ENCODE results near the gene APBB1IP. TPM values are rescaled to one million over a fixed set of nuclear protein-coding genes. Genes with fewer than 3 reads are reported as not detected.
"Not testable (repeated sequence)": the region's sequence is repeated elsewhere in the genome, so short reads cannot be mapped to it uniquely, and the experiment has no call there.

The APBB1IP gene
- total RNA-seq, 4 donors from 2014 or later: 6.1 to 9.3 (median 7.9) TPM

- no peak for DNase-seq (ENCODE audit: low spot score in 2 of 2)
- Histone ChIP-seq H3K27me3 (no peaks in the 10 kb centered on the region), H3K9me3 (no peaks in the 10 kb centered on the region), H3K4me1 (no peaks in the 10 kb centered on the region), H3K27ac (no peak overlapping the region), H3K4me3 (no peak overlapping the region), H3K36me3 (no peaks in the 10 kb centered on the region)
- TF ChIP-seq EP300 (IDR thresholded peaks at IDR 0.05) (no peak), POLR2A (IDR thresholded peaks at IDR 0.05) (no peak)
- TF ChIP-seq, protein P1, sequence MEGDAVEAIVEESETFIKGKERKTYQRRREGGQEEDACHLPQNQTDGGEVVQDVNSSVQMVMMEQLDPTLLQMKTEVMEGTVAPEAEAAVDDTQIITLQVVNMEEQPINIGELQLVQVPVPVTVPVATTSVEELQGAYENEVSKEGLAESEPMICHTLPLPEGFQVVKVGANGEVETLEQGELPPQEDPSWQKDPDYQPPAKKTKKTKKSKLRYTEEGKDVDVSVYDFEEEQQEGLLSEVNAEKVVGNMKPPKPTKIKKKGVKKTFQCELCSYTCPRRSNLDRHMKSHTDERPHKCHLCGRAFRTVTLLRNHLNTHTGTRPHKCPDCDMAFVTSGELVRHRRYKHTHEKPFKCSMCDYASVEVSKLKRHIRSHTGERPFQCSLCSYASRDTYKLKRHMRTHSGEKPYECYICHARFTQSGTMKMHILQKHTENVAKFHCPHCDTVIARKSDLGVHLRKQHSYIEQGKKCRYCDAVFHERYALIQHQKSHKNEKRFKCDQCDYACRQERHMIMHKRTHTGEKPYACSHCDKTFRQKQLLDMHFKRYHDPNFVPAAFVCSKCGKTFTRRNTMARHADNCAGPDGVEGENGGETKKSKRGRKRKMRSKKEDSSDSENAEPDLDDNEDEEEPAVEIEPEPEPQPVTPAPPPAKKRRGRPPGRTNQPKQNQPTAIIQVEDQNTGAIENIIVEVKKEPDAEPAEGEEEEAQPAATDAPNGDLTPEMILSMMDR (IDR thresholded peaks at IDR 0.05): no peak
- 79 to 85% methylated on average over 7 to 10 of the region's 11 CpGs for WGBS, 2 donors
Measured at GRCh38 chr10:26586211-26586610, 148.1 kb downstream of the APBB1IP start.

DNA sequence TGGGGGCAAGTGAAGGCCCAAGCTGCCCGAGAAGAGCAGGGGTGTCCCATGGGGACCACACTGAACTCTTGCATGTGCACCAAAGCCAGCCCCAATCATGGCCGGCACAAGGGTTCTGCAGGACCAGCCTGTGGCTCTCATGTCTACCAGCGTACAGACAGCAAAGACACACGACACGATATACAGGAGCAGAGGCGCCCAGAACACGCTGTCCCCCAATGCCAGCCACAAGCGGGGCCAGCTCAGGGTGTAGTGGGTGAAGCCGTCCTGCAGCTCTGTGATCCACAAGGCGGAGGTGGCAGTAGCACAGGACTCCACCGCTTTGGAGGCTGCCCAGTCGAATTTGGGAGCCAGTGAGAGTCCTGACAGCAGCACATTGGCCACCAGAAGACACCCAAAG lies 150.5 kb downstream of the APBB1IP start:
- no peaks in the 10 kb centered on the region for H3K36me3 ChIP-seq
- no peak for TF ChIP-seq EP300 (IDR thresholded peaks at IDR 0.05)
- TF ChIP-seq, protein P1 (IDR thresholded peaks at IDR 0.05): no peak
- no peak for TF ChIP-seq POLR2A (IDR thresholded peaks at IDR 0.05)
- whole genome bisulfite sequencing, 2 donors: 86 to 95% methylated on average over 11 to 12 of the region's 12 CpGs

DNA sequence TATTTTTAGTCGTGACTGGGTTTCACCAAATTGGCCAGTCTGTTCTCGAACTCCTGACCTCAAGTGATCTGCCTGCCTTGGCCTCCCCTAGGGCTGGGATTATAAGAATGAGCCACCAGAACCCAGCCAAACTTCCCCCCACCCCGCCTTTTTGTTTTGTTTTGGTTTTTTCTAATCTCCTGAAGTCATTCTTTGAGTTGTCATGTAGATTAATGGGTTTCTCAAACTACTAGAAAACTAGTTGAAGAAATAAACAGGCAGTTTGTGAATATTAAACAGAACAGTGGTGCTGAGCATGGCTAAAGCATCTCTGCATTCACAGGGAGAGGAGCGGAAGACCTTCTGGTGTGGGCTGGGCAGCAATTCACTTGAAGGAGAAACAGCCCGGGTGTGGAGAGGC lies 151.7 kb downstream of the APBB1IP start:
- H3K9me3 ChIP-seq; H3K36me3 ChIP-seq; H3K27me3 ChIP-seq; H3K4me1 ChIP-seq; DNase-seq (ENCODE audit: low spot score in 2 of 2); H3K27ac ChIP-seq; H3K4me3 ChIP-seq: not testable (repeated sequence)
- 65 to 66% methylated on average over 5 of the region's 5 CpGs for WGBS, 2 donors

More for the DNA sequence above, 150.5 kb downstream of the APBB1IP start:
- Histone ChIP-seq H3K4me3 (no peak overlapping the region), H3K9me3 (no peaks in the 10 kb centered on the region), H3K27ac (no peak overlapping the region), H3K27me3 (no peaks in the 10 kb centered on the region), H3K4me1 (no peaks in the 10 kb centered on the region)
- DNase-seq (ENCODE audit: low spot score in 2 of 2): no peak

GRCh38 chr10:26593896-26594295 lies 155.8 kb downstream of the APBB1IP start:
- no peak for TF ChIP-seq EP300 (IDR thresholded peaks at IDR 0.05)
- TF ChIP-seq POLR2A (IDR thresholded peaks at IDR 0.05): no peak
- TF ChIP-seq, protein P1 (IDR thresholded peaks at IDR 0.05): no peak
- Histone ChIP-seq H3K4me1 (no peaks in the 10 kb centered on the region), H3K4me3 (no peak overlapping the region), H3K27me3 (peaks cover 0 to 3% of the 10 kb centered on the region in 2 donors), H3K9me3 (no peaks in the 10 kb centered on the region), H3K36me3 (no peaks in the 10 kb centered on the region), H3K27ac (no peak overlapping the region)
- WGBS, 2 donors: 39 to 47% methylated on average over 18 to 19 of the region's 19 CpGs
- no peak for DNase-seq (ENCODE audit: low spot score in 2 of 2)

DNA sequence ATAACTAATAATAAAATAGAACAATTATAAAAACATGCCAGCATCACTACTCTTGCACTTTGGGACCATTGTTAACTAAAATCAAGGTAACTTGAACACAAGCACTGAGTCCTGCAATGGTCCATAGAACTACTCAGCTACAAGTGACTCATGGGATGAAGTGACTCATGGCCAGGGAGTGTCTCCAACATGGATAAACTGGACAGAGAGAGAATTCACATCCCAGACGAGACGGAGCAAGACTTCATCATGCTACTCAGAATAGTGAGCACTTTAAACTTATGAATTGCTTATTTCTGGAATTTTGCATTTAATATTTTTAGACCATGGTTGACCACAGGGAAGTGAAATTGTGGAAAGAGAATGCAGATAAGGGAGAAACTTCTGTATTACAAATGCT lies 165.1 kb downstream of the APBB1IP start:
- WGBS, 2 donors: 28 to 48% methylated on average over 2 of the region's 2 CpGs
- H3K27ac ChIP-seq; DNase-seq (ENCODE audit: low spot score in 2 of 2); H3K36me3 ChIP-seq; H3K4me1 ChIP-seq; H3K4me3 ChIP-seq; H3K27me3 ChIP-seq; H3K9me3 ChIP-seq: not testable (repeated sequence)

GRCh38 chr10:26604320-26605093 lies 166.4 kb downstream of the APBB1IP start:
- not testable (repeated sequence) for H3K27ac ChIP-seq; H3K9me3 ChIP-seq; DNase-seq (ENCODE audit: low spot score in 2 of 2); H3K36me3 ChIP-seq; H3K27me3 ChIP-seq; H3K4me1 ChIP-seq; H3K4me3 ChIP-seq
- 80 to 81% methylated on average over 13 of the region's 13 CpGs for WGBS, 2 donors
